Activated CD4-positive, alpha-beta memory T cell treated with anti-CD3 and anti-CD28 coated beads, Interleukin-2, amount 10 ng/mL, durations not matched to agents 7 days and 5 days (primary cell): ENCODE measurements around the gene RIPOR3. TPM values are rescaled to one million over a fixed set of nuclear protein-coding genes. Genes with fewer than 3 reads are reported as not detected.

ENCODE experiments used
- CTCF ChIA-PET: fragments of 350-600 bp; sonication (Branson Sonifier 250); formaldehyde crosslinking; loops from one replicate; lab custom pipeline; 2021; ENCODE audit warnings: antibody characterized with exemption, inconsistent platforms; lab: Charles Lee
- POLR2A ChIA-PET: fragments of 350-600 bp; sonication (Branson Sonifier 250); formaldehyde crosslinking; loops from one replicate; lab custom pipeline; 2021; ENCODE audit warnings: antibody characterized with exemption; lab: Charles Lee
- DNase-seq: peaks from one replicate; pipeline ENCODE4 v3.0.0-alpha.2; 2020
- H3K27ac Mint-ChIP-seq: one replicate; pipeline ENCODE4 v1.8.0; 2021; ENCODE audit warnings: mild to moderate bottlenecking, mixed read lengths
- H3K27me3 Mint-ChIP-seq: one replicate; pipeline ENCODE4 v1.8.0; 2021; ENCODE audit warnings: mixed read lengths
- H3K36me3 Mint-ChIP-seq: one replicate; pipeline ENCODE4 v1.8.0; 2021; ENCODE audit warnings: low read depth, mixed read lengths
- H3K4me1 Mint-ChIP-seq: one replicate; pipeline ENCODE4 v1.8.0; 2021; ENCODE audit warnings: mixed read lengths
- H3K4me3 Mint-ChIP-seq: one replicate; pipeline ENCODE4 v1.8.0; 2021; ENCODE audit warnings: mild to moderate bottlenecking, mixed read lengths
- H3K9me3 Mint-ChIP-seq: one replicate; pipeline ENCODE4 v1.8.0; 2021; ENCODE audit warnings: mixed read lengths
- total RNA-seq, 2 experiments: library from RNA; stranded (reverse); gene quantifications; one replicate each; pipeline ENCODE4 v1.2.3, GENCODE V29; 2021

Gene RIPOR3, protein sequence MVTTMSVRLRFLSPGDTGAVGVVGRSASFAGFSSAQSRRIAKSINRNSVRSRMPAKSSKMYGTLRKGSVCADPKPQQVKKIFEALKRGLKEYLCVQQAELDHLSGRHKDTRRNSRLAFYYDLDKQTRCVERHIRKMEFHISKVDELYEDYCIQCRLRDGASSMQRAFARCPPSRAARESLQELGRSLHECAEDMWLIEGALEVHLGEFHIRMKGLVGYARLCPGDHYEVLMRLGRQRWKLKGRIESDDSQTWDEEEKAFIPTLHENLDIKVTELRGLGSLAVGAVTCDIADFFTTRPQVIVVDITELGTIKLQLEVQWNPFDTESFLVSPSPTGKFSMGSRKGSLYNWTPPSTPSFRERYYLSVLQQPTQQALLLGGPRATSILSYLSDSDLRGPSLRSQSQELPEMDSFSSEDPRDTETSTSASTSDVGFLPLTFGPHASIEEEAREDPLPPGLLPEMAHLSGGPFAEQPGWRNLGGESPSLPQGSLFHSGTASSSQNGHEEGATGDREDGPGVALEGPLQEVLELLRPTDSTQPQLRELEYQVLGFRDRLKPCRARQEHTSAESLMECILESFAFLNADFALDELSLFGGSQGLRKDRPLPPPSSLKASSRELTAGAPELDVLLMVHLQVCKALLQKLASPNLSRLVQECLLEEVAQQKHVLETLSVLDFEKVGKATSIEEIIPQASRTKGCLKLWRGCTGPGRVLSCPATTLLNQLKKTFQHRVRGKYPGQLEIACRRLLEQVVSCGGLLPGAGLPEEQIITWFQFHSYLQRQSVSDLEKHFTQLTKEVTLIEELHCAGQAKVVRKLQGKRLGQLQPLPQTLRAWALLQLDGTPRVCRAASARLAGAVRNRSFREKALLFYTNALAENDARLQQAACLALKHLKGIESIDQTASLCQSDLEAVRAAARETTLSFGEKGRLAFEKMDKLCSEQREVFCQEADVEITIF
- not detected for total RNA-seq

DNA sequence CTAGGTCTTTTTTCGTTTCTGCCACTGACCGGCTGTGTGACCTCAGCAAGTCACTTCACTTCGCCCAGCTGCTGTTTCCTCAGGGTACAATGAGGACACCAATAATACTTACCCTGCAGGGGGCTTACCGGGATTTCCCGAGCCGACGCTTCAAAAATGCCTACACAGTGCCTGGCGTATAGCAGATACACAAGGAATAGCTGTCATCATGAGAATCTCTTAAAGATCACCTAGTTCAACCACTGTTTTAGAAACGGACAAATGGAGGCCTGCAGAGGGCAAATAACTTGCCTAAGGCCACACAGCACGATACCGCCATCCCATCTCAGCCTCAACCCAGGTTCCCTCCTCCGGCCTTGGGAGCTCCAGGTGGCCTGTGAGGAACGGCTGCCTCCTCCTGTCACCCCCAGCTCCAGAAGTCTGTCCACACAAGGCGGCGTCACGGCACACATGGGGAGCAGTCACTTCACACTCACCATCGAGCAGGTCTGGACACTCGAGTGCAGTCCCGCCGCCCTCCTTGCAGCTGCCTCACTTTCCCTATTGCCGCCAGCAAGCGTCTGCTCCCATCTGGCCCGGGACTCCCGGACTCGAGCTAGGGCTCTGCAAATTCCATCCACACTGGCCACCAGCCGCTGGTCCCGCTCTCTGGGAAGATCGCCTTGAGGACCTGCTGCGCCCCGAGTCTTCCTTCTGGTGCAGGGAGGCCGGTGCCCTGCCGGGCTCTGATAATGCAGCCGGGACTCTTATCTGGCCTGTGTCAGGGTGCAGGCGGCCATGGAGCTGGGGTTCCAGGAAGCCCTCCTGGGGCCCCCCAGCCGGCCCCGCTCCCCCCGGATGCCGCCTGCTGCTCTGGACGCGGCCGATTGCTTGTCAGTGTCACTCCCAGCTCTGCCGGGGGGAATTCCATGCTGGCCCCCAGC is at the start of gene RIPOR3:
Gene RIPOR3 (minus strand): TSS at position 893 of the 923 bp plus-strand sequence. CDS start 414 bp downstream, at position 479.
- POLR2A ChIA-PET = no interaction called here

GRCh38 chr20:50737352-50737751 is 46.0 kb upstream of the RIPOR3 start:
- CTCF ChIA-PET = interaction anchor here (3.8 kb wide), 1 partner anchor 12 kb away, joined by 29 read pairs; no protein-coding TSS in a partner anchor
- Mint-ChIP-seq H3K4me1 (peaks cover 30% of the 10 kb centered on the region), H3K4me3 (no peak overlapping the region), H3K36me3 (peaks cover 2% of the 10 kb centered on the region), H3K27ac (no peak overlapping the region), H3K27me3 (no peaks in the 10 kb centered on the region), H3K9me3 (no peaks in the 10 kb centered on the region)
- POLR2A ChIA-PET = no interaction called here
- no peak for DNase-seq

More for the DNA sequence above, at the start of gene RIPOR3:
- no peak within 1 kb of the TSS for H3K4me3 Mint-ChIP-seq
- H3K36me3 Mint-ChIP-seq = no peaks in the 10 kb centered on the region
- DNase-seq = no peak
- H3K9me3 Mint-ChIP-seq = no peaks in the 10 kb centered on the region
- peaks cover 7% of the 10 kb centered on the region for H3K4me1 Mint-ChIP-seq
- H3K27me3 Mint-ChIP-seq = peaks cover 53% of the 10 kb centered on the region
- H3K27ac Mint-ChIP-seq = no peak within 1 kb of the TSS
- CTCF ChIA-PET = no interaction called here

GRCh38 chr20:50735813-50736212 is 44.5 kb upstream of the RIPOR3 start:
- H3K27me3 Mint-ChIP-seq = no peaks in the 10 kb centered on the region
- CTCF ChIA-PET = no interaction called here
- peaks cover 2% of the 10 kb centered on the region for H3K36me3 Mint-ChIP-seq
- H3K27ac Mint-ChIP-seq = no peak overlapping the region
- H3K4me3 Mint-ChIP-seq = no peak overlapping the region
- POLR2A ChIA-PET = no interaction called here
- no peak for DNase-seq
- no peaks in the 10 kb centered on the region for H3K9me3 Mint-ChIP-seq
- peaks cover 30% of the 10 kb centered on the region for H3K4me1 Mint-ChIP-seq

GRCh38 chr20:50734730-50735679 is 43.7 kb upstream of the RIPOR3 start:
- Mint-ChIP-seq H3K27me3 (no peaks in the 10 kb centered on the region), H3K27ac (no peak overlapping the region)
- POLR2A ChIA-PET = no interaction called here

DNA sequence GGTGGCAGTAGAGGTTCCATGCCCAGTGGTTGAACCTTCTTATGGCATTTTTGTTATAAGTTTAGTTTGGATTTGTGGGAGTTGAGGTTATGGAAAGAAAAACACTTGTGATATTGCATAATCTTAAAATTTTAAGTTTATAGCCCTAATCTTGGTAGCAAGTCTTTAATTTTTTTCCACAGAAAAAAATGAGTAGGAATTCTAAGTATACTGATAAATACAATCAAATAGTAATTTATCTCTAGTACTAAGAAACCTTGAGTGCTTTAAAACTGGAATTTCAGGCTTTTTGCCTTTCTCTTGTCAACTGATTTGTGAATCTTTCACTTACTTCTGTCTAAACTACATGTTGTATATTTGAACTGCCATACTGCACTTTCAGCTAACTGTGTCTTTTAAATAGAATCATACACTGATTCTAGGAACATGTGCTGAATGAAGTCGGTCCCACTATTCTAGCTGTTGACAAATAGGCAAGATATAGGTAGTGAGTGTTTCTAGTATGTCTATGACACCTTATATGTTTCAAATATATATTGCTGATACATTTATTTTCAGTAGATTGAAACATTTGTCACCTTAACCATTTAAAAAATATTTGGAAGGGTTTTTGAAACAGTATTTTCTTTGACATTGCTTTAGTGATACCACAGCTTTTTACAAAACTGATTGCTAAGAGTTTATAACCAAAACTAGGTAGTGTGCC is 42.5 kb upstream of the RIPOR3 start:
- H3K9me3 Mint-ChIP-seq = no peaks in the 10 kb centered on the region
- DNase-seq = no peak
- no peaks in the 10 kb centered on the region for H3K27me3 Mint-ChIP-seq
- H3K4me3 Mint-ChIP-seq = peak overlapping the region; percentile 10
- H3K36me3 Mint-ChIP-seq = peaks cover under 1% of the 10 kb centered on the region
- H3K4me1 Mint-ChIP-seq = peaks cover 35% of the 10 kb centered on the region
- ChIA-PET CTCF (interaction anchor here (1.2 to 2.5 kb wide), 2 partner anchors 15 to 61 kb away, joined by 5 to 13 read pairs; partner anchors contain the start of gene BCAS4), POLR2A (interaction anchor here (1.4 kb wide), 1 partner anchor 21 kb away, joined by 4 read pairs; no protein-coding TSS in a partner anchor)
- H3K27ac Mint-ChIP-seq = no peak overlapping the region

More at GRCh38 chr20:50734730-50735679, 43.7 kb upstream of the RIPOR3 start:
- H3K9me3 Mint-ChIP-seq = no peaks in the 10 kb centered on the region
- H3K4me1 Mint-ChIP-seq = peaks cover 35% of the 10 kb centered on the region
- peaks cover 2% of the 10 kb centered on the region for H3K36me3 Mint-ChIP-seq
- H3K4me3 Mint-ChIP-seq = no peak overlapping the region
- CTCF ChIA-PET = interaction anchor here (1.2 to 2.5 kb wide), 2 partner anchors 14 to 59 kb away, joined by 5 to 13 read pairs; partner anchors contain the start of gene BCAS4
- no peak for DNase-seq

DNA sequence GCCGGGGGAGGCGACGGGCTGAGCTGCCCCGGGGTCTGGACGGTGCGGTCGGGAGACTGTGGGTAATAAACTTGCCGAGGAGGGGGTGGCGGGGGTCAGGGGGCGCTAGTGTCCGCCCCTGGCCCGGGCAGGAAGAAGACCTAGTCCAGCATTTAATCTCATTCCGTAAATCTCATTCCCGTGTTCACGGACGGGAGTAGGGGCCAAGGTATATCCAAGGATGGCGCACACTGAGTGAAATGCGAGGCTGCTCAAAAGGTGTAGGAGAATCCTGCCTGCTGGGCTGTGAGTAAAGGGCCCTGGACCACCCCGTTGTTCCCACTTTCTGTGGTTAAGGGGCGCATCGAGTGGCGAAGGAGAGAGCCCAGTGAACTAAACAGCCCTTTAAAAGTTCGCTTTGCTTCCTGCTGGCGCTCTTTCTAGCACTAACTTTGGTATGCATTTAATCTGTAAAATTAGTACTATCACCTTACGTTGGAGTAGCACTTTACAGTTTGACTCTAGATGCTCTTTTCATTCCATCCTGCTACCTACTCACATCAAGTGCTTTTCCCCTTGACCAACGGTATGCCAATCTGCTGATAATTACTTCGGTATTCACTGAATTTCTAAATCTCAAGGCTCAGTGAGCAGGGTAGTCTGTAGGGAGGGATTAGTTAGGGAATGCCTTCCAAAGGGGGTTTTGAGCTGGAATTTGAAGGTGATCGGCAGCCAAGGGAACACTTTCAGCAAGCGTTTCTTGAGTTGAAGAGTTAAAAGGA is 40.8 kb upstream of the RIPOR3 start:
- DNase-seq = no peak
- CTCF ChIA-PET = interaction anchor here (0.6 to 2.5 kb wide), 3 partner anchors 17 to 44 kb away, joined by 3 to 13 read pairs (median 4); no protein-coding TSS in a partner anchor

DNA sequence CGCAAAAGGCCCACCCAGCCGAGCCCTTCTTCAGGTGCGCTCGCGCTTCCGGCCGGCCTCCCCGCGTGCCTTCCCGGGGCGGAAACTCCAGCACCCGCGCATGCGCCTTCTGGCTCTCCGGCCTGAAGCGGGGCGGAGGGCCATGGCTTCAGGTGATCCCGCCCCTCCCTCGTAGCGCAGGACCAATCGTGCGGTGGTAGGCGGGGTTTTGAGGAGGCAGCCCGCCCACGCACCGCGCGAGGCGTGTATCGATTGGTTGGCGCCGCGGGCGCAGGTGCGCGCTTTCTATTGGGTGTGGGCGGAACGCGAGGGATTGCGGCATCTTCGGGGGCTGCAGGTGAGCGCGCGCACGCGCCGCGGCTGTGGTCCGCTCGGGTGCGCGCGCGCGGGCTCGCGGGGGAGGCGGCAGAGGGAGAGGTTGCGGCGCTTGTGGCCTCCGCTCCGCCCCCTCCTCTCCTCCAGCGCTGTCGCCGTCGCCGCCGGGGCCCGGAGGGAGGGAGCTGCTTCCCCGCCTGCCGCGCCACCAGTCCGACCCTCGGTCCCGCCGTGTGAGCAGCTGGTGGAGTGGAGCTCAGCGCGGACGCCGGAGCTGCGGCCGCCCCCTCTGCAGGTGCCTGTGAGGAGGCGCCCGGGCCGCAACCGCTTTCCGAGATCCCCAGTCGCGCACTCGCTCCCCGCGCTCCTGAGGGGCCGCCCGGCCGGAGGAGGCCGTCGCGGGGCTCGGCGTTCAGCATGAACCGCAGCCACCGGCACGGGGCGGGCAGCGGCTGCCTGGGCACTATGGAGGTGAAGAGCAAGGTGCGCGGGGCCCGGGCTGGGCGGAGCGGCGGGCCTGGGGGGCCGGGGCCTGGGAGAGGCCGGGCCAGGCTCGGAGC is 40.0 kb upstream of the RIPOR3 start, which contains the start of gene PARD6B:
Gene PARD6B (plus strand): TSS at position 526 of the 875 bp plus-strand sequence. CDS start 207 bp downstream, at position 733.
- peak; percentile 99 for DNase-seq
- H3K9me3 Mint-ChIP-seq = no peaks in the 10 kb centered on the region
- ChIA-PET CTCF (interaction anchor here (0.9 kb wide), 1 partner anchor 18 kb away, joined by 3 read pairs; no protein-coding TSS in a partner anchor), POLR2A (interaction anchor here (1.1 to 1.3 kb wide), 2 partner anchors 9 to 17 kb away, joined by 3 read pairs; no protein-coding TSS in a partner anchor)
- H3K27ac Mint-ChIP-seq = peak within 1 kb of the TSS; percentile 78
- no peaks in the 10 kb centered on the region for H3K36me3 Mint-ChIP-seq
- peak within 1 kb of the TSS; percentile 86 for H3K4me3 Mint-ChIP-seq
- peaks cover 35% of the 10 kb centered on the region for H3K4me1 Mint-ChIP-seq
- H3K27me3 Mint-ChIP-seq = no peaks in the 10 kb centered on the region

More for the DNA sequence above, 40.8 kb upstream of the RIPOR3 start:
- peaks cover 35% of the 10 kb centered on the region for H3K4me1 Mint-ChIP-seq
- H3K27ac Mint-ChIP-seq = peak overlapping the region; percentile 73
- no peaks in the 10 kb centered on the region for H3K9me3 Mint-ChIP-seq
- no peaks in the 10 kb centered on the region for H3K27me3 Mint-ChIP-seq
- POLR2A ChIA-PET = interaction anchor here (0.9 to 1.3 kb wide), 3 partner anchors 9 to 16 kb away, joined by 3 read pairs; no protein-coding TSS in a partner anchor
- no peaks in the 10 kb centered on the region for H3K36me3 Mint-ChIP-seq
- peak overlapping the region; percentile 86 for H3K4me3 Mint-ChIP-seq

GRCh38 chr20:50730765-50731054 is 39.4 kb upstream of the RIPOR3 start:
- no peaks in the 10 kb centered on the region for H3K9me3 Mint-ChIP-seq
- H3K27me3 Mint-ChIP-seq = no peaks in the 10 kb centered on the region
- no peaks in the 10 kb centered on the region for H3K36me3 Mint-ChIP-seq
- ChIA-PET POLR2A (interaction anchor here (1.0 kb wide), 1 partner anchor 227 kb away, joined by 3 read pairs; the partner anchor contains the start of gene DPM1), CTCF (no interaction called here)
- peak overlapping the region; percentile 86 for H3K4me3 Mint-ChIP-seq
- no peak for DNase-seq
- H3K27ac Mint-ChIP-seq = no peak overlapping the region
- H3K4me1 Mint-ChIP-seq = peaks cover 32% of the 10 kb centered on the region
